Activated CD8-positive, alpha-beta memory T cell treated with anti-CD3 and anti-CD28 coated beads, Interleukin-2, amount 50 U/mL, for 24 hours (primary cell): ENCODE measurements around the gene RBM11.

Experiments used
- DNase-seq: peaks from one replicate; pipeline ENCODE4 v3.0.0-alpha.2; 2020; ENCODE audit errors: extremely low read depth

Gene RBM11

GRCh38 chr21:14271053-14271452 lies 55.1 kb downstream of the RBM11 start:
- DNase-seq = no peak

DNA sequence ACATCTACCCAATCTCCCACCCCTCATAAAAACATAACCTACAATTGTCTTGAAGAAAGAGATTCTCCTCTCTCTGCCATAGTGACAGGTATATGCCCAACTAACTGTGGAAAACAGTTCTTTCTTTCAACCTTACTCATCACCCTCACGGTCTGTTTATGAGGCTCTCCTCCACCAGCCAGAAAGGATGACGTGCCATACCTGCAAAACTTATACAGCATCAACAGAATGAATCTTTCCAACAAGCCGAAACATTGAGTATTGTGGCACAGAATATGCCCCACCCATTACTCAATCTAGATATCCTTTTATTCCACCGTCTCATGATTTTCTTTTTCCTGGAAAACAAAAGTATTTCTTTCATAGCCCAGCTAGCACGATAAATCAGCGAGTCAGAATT lies 55.7 kb downstream of the RBM11 start:
- DNase-seq = no peak

DNA sequence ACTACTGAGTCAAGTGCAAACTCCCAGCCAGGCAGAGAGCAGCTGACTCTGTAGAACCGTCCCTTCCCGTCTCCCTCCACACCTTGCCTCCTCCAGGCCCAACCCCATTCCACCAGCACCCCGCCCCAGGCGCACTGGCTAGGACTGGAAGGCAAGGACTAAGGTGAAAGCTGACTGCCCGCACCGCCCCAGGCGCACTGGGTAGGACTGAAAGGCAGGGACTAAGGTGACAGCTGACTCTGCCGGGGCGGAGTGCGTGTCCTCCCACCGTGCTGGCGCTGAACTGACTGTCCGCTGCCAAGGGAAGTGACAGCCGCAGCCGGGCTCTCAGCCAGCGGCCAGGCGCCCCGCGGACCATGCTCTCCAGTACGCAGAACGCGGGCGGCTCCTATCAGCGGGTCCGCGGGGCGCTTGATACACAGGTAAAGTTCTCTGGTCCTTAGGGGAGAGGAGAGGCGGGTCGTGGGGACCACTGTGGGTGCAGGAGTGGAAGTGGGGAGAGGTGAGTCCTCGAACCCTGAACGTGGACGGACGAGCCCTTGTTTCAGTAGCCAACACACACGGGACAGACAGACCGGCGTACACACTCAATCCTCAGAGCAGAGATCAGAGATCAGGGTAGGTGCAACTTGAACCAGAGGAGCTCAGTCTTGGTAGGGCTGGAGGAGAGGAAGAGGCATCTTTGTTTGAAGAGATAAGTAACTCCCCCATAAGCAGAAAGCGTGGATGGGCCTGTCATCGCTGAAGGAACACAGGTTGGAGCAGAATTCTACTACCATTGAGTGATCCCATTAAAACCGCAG lies 58.0 kb downstream of the RBM11 start:
- no peak for DNase-seq

GRCh38 chr21:14275702-14276205 lies 59.8 kb downstream of the RBM11 start:
- no peak for DNase-seq
